HL-60/S4 (cell line): Measurements from ENCODE around the gene TMEM125.

Experiments
- in situ Hi-C: fragments of 300-500 bp; cut with MboI; formaldehyde crosslinking; loops from 2 replicates; pipeline ENCODE4 v1.14.3; 2022; ENCODE audit warnings: low sequenced_read_pairs

The TMEM125 gene

DNA sequence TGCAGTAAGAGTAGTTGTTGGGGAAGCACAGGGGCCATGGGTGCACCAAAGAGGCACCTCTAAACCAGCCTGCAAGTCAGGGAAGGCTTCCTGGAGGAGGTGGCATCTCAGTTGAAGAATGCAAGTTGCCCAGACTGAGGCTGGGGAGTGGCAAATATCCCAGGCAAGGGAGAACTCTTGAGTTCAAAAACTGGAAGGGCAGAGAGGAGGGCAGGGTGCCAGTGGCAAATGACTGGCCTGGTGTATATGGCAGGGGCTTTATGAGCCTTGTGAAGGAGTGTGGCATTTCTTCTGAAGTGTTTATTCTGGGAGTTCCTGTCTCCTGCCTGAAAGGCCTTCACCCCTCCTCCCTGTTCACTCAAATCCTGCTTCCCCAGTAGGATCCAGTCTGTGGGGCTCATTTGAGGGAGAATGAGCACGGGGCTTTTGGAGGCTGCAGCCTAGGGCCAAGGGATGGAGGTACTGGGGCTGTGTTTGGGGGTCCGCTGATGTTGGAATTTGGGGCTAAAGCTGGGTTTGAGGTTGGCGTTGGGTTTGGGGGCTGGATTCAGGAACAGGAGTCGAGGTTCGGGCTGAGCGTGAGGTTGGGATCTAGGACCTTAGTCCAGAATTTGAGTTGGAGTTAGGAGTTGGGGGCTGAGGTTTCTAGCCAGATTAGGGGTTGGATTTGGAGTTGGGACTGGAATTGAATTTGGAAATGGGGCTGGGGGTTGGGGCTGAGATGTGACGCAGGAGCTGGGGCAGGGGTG, at the start of gene TMEM125:
TMEM125 (plus strand) TSS at position 357 of the 749 bp plus-strand sequence. CDS start 2,740 bp downstream, outside the sequence.
- in situ Hi-C loops = no loop called here

DNA sequence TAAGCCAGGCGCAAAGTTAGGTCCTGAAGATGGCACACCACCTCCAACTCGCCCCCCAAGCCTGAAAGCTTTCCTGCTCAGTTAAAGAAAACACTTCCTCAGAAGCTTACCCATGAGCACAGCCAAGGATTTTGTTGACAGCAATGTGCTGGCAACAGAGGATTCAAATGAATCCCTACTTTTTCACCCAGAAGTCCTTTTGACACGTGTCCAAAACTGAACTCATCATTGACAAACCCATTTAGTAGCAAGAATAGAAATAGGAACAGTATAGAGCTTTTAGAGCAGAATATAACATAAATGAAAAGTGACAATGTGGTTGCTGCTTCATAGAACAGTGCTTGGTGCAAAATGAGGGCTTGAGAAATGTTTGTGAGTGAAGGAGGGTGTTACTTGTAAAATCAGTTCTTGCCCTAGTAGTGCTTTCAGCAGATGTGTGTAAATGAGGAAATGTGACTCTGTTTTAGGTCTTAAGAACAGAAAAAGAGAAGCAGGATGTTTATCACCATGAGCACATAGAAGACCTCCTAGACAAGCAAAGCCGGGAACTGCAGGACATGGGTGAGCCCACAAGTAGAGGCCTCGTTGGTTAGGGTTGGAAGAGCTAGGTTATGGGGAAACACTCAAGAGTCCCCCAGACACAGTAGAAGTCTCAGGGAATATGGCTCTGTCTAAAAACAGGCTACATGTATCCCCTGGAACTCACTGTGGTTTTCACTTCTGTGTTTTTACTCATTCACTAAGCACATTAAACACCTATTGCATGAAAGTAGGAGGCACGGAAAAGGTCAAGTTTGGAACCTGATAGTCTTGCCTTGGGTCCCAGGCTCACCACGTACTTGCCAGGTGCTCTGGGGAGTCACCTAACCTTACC, 48.6 kb upstream of the TMEM125 start:
- in situ Hi-C loops = no loop called here

DNA sequence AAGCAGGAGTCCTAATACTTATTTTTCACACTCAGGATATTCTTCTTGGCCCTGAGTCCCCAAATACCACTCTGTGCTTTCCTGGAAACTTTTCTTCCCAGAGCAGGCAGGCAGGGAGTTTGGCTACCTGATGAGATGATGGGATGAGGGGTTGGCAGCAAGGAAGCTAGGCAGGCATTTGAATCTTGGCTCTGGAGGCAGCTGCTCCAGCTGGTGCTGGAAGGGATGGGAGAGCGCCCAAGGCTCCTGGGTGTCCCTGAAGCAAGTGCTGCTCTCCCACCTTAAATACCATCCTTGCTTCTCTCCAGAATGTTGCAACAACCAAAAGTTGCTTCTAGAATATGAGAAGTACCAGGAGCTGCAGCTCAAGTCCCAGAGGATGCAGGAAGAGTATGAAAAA, 48.0 kb upstream of the TMEM125 start:
- in situ Hi-C loops = no loop called here

DNA sequence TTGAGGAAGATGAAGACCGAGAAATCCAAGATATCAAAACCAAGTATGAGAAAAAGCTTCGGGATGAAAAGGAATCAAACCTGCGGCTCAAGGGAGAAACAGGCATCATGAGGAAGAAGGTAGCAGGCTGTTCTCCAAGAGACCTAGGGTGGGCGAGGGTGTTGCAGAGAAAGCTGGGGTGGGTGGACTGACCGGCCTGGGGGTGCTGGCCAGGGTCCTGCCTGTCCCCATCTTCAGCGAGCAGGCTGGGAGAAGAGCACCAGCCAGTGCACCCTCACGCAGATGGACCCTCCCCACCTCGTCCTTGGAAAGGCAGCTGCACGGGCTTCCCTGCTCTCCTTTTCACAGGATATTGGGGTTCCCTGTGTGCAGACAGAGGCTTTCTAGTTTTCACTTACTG, 46.9 kb upstream of the TMEM125 start:
- in situ Hi-C loops = no loop called here

DNA sequence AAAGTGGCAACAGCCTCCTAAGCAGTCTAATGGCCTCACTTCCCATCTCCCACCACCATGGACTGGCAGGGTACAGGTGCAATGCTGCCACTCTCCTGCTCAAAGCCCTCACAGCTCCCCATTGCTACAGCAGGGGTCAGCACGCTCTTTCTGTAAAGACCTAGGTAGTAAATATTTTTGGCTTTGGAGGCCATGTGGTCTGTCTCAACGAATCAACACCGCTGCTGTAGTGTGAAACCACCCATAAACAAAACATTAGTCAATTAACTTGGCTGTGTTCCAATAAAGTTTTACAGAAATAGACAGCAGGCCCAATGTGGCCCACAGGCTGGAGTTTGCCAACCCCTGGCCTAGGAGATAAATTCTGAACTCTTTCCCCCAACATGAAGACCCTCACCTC, 44.6 kb upstream of the TMEM125 start:
- in situ Hi-C loops = loop anchor here (25.0 kb wide), 2 partner anchors 187 to 712 kb away; partner anchors contain the start of genes ARTN and IPO13

DNA sequence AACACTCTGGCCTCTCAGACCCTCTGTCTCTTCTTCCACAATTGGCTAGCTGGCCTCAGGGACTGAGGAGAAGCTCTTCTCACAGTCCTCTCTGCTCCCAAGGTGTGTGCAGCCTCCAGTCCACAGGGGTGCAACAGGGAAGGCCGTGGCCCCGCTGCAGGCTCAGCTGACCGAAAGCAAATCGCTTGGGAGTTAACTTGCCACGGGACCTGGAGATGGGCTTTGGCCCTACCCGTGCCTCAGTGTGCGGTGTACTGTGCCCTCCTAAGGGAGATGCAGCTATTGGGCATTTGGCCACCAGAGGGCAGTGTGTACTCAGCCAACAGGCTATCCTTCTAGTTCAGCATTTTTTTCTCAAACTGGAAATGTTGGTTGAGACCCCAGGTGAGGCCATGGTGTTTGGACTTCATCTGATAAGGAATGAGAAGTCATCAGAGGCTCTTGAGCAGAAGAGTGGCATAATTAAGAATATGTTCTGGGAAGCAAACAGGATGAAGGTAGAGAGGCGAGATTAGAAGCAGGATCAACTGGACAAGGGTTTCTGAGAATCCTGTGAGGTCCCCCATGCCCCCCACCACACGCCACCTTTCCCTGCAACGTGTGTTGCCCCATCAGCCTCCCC, 42.5 kb upstream of the TMEM125 start:
- in situ Hi-C loops = loop anchor here (25.0 kb wide), 2 partner anchors 185 to 710 kb away; partner anchors contain the start of genes ARTN and IPO13

DNA sequence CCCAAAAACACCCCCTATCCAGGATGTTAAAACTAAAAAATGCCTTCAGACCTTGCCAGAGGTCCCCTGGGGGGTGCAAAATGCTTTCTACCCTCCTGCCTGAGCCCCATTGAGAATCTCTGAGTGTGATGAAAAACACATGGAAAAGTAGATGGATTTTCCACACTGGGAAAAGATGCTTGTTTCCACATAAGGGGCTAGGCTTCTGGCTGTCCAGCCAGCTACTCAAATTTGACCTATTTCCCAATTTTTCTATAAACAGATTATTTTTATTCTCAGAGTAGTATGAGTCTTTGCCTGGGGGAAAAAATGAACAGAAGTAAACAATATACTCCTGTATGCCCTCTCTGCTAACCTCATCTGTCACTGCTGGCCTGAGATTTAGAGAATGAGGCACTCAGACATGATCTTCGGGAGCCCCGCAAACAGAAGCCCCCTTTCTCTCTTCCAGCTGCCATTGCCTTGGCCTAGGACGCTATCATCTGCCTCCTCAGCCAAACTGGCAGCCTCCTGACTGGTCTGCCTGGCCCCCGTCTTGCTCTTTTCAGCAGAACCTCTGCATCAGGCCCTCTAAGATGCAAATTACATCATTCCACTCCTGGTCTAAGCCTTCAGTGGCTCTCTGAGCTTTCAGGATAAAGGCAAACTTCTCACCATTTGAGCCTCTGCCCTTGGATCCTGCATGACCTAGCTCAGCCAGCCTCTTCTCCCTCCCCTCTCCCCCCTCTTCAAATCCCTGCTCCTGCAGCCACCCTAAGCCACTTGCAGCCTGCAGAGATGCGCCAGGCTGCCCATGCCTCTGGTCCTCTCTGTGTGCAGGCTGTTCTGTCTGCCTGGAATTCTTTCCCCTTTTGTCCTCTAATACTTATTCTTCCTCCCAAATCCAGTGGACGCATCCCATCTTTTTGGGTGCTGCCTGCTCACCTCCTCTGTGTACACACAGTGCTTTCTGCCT, 39.7 kb upstream of the TMEM125 start:
- in situ Hi-C loops = loop anchor here (25.0 kb wide), 2 partner anchors 182 to 707 kb away; partner anchors contain the start of genes ARTN and IPO13

DNA sequence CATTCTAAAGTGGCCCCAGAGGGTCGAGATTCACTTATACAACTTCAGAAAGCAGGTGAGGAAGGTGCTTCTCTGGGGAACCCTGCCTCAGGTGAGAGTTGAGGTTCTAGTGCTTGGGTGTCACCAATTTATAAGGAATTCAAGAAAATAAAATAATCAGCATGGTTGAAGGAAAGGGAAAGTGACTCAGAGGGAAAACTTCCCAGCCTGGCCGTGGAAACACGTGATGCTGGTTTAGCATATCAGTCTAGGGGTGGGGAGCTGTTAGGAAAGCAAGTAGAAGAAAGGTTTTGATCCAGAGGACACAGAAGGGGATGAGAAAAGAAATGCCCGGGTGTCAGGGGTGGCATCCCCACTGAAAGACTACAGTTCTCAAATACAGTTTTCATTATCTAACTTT, 37.7 kb upstream of the TMEM125 start:
- in situ Hi-C loops = loop anchor here (25.0 kb wide), 2 partner anchors 180 to 705 kb away; partner anchors contain the start of genes ARTN and IPO13

DNA sequence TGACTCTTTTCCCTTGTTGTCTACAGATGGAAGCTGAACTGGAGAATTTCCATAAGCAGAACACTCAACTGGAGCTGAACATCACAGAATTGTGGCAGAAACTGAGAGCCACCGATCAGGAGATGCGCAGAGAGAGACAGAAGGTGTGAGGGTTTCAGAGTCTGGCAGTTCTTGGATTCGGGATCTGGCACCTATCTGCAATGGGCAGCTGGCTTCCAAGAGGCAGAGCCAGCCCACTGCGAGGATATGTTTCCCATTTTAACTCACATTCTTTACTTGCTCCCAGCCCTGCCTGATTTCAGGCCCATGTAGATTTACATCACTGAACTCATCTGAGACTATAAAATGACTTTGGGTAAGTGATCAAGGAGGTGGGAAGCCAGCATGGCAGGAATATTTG, 37.3 kb upstream of the TMEM125 start:
- in situ Hi-C loops = loop anchor here (25.0 kb wide), 2 partner anchors 180 to 705 kb away; partner anchors contain the start of genes ARTN and IPO13

DNA sequence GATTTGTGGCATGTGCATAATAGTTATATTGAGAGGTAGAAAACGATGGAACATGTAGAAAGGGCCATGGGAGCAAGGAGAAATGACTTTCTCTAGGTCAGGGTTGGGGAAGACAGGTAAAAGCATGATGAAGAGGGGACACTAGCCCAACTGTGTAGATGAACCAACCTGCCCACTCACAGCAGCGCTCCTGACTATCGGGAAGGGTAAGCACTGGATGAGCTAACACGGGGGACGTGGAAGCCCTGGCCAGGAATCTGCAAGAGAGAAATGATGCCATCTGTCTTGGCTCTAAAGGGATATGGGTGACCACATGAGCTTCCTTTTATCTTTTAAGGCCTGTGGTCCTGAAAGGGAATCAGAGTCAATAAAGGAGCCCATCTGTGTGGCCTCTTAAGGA, 36.2 kb upstream of the TMEM125 start:
- in situ Hi-C loops = loop anchor here (25.0 kb wide), 2 partner anchors 179 to 704 kb away; partner anchors contain the start of genes ARTN and IPO13

DNA sequence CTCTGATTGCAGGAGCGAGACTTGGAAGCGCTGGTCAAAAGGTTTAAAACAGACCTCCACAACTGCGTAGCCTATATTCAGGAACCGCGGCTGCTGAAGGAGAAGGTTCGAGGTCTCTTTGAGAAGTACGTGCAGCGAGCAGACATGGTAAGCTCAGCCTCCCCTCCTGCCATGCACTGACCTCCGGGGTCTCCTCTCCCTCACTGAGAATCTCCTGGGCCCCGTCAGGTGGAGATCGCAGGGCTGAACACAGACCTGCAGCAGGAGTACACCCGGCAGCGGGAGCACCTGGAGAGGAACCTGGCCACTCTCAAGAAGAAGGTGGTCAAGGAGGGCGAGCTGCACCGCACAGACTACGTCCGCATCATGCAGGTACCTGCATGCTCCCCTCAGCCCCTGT, 35.5 kb upstream of the TMEM125 start:
- in situ Hi-C loops = loop anchor here (25.0 kb wide), 2 partner anchors 178 to 703 kb away; partner anchors contain the start of genes ARTN and IPO13

DNA sequence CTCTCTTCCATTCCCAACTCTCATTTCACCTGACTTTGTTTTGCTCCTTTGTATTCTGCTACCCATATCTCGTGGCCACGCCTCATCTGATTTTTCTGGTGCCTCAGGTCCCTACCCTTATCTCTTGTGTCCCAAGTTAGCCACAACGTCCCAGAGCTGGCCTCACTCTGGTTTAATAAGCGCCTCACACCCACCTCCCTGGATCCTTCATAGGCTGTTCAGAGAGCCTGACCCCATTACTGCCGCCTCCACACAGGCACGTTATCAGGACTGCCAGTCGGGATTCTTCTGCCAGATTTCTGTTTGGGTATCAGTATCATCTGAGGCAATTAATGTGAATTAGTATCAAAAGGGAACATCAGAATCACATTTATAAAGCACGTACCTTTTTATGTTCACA, 34.7 kb upstream of the TMEM125 start:
- in situ Hi-C loops = loop anchor here (25.0 kb wide), 2 partner anchors 177 to 702 kb away; partner anchors contain the start of genes ARTN and IPO13

DNA sequence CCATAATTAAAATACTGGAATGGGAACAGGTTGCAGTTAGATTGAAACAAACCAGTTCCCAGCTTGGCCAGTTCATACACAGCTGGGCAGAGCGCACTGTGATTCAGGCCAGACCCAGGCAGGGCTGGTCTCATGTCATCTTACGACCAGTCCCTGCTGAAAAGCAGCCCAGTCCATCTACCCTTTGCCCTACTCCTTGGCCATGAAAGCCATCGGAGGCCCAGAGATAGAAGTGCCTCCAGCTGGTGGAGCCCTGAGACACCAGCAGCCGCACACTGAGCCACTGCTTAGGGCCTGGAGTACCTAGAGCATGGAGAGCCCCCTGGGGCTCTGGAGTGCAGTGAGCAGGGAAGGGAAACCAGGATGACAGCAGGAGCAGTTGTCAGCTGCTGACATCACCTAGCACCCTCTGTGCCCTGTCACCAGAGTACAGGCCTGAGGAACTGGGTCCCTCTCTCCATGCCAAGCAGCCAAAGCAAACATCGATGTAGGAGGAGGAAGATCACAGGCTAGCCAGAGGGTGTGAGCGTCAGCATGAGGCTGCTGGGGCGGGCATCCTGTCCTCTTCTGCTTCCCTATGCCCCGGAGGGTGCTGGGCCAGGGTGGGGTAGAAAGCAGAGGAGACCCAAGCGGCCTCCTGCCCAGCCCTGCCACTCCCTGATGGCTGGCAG, 34.2 kb upstream of the TMEM125 start:
- in situ Hi-C loops = loop anchor here (25.0 kb wide), 2 partner anchors 177 to 702 kb away; partner anchors contain the start of genes ARTN and IPO13

DNA sequence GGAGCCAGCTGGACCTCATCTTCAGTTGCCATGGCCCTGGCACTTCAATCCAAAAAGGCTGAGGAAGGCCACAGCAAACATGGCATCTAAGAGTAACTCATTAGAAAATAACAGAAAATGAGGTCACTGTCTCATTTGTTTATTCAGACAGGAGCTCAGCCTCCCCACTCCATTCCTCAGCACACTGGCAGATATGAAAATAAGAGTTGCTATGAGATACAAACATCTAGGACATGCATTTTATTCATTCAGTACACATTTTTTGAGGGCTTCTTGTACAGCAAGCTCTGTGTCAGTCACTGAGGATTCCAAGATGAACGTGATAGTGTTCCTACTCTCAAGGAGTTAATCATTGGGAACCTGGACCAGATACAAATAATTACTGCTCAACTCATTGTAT, 32.7 kb upstream of the TMEM125 start:
- in situ Hi-C loops = loop anchor here (25.0 kb wide), 2 partner anchors 175 to 700 kb away; partner anchors contain the start of genes ARTN and IPO13

DNA sequence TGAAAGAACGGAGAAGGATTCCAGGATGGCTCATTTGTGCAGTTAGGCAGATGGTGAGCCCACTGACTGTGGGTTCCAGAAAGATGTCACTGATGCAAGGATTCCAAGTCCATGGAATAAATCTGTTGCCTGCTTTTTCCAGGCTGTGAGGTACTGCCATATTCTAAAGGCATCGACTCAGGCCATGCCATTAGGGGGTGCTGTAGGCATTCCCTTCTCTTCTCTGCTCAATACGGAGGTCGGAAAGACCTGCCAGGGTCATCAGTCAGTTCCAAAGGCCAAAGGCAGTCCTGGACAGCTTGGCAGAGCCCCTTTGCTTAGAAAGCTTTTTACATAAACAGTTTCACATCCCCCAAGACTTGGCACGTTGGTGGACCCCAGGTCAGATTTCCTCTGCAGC, 31.7 kb upstream of the TMEM125 start:
- in situ Hi-C loops = loop anchor here (25.0 kb wide), 2 partner anchors 174 to 699 kb away; partner anchors contain the start of genes ARTN and IPO13

DNA sequence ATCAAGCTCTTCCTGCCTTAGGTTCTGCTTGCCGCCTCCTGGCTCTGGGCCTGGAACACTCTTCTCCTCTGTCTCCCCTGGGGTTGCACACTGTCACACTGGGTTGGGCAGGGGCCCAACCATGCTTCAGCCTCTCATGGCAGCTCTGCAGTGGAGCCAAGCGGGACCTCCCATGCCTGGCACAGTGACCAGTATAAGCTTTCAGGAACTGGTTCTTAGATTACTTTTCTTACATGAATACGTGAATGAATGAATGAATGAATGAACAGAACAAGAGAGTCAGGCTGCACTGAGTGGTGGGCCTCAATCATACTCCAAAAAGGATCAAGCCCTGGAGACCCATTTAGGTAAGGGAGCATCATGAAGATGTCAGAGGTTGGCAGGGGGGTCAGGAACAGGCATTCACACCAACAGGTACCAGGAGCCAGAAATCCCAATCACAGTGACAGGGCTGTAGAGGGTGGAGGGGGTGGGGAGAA, 30.8 kb upstream of the TMEM125 start:
- in situ Hi-C loops = loop anchor here (25.0 kb wide), 2 partner anchors 173 to 698 kb away; partner anchors contain the start of genes ARTN and IPO13

DNA sequence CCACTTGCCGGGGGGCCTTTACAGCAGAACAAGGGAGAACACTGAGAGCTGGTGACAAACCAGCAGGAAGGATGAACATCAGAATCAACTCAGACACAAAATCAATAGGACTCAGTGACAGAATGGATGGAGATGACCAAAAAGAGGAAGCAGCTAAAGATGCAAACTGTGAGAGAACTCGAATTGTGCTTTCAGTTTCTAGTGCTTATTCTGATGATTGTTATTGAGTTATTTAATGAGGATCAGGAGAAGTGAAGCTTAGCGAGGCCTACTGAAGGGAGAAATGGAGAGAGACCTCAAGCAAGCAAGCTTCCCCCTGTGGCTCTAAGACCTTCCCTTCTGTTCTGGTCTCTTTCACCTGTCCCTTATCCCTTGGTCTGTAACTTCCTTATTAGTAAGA, 30.3 kb upstream of the TMEM125 start:
- in situ Hi-C loops = loop anchor here (25.0 kb wide), 2 partner anchors 173 to 698 kb away; partner anchors contain the start of genes ARTN and IPO13

DNA sequence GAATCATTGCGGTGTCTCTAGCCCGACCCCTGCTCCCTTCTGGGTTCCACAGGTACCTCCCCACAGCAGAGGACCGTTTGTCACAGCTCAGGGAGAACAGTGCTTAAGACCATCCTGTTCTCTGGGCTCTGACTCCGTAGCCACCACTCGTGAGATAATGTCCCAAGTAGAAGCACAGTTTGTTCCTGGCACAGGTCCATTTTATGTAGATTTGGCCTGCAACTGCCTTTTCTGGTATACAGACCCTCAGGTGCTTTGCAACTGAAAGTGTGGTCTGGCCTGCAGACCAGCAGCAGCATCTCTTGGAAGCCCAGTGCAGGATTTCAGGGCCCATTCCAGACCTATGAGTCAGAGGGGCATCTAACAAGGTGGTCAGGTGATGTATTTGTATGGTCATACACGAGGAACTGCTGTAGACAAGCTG, 28.4 kb upstream of the TMEM125 start:
- in situ Hi-C loops = loop anchor here (25.0 kb wide), 2 partner anchors 171 to 696 kb away; partner anchors contain the start of genes ARTN and IPO13
